GM18870 (cell line): ENCODE results near the gene FAM72B.
"Not testable (repeated sequence)": the region's sequence is repeated elsewhere in the genome, so short reads cannot be mapped to it uniquely, and the experiment has no call there.

ENCODE experiments used
- ATAC-seq: cut with Tn5 transposase; IDR thresholded peaks from one replicate; pipeline ENCODE4 v1.9.1; 2021; ENCODE audit warnings: moderate library complexity; ENCODE audit not compliant: unreplicated experiment

The FAM72B gene

DNA sequence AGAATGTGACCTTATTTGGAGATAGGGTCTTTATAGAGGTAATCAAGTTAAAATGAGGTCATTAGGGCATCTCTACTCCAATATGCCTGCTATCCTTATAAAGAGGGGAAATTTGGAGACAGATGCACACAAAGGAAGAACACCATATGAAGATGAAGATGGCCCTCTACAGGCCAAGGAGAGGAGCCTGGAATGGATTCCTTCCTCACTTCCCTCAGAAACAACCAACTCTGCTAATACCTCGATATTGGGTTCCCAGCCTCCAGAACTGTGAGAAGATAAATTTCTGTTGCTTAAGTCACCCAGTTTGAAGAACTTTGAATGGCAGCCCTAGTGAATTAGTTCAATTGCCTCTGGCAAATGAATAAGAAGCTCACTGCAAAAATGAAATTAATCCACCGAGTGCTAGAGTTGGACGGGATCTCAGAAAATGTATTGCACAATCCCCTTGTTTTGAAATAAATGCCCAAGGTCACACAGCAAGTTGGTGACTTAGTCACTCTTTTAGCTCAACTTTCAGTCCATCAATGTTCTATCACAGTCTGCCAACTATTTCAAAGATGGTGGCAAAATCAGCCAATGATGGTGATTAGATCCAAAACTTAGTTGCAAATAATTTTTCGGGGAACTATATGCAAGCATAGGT, 27.1 kb downstream of the FAM72B start:
- ATAC-seq, result not testable (repeated sequence)

DNA sequence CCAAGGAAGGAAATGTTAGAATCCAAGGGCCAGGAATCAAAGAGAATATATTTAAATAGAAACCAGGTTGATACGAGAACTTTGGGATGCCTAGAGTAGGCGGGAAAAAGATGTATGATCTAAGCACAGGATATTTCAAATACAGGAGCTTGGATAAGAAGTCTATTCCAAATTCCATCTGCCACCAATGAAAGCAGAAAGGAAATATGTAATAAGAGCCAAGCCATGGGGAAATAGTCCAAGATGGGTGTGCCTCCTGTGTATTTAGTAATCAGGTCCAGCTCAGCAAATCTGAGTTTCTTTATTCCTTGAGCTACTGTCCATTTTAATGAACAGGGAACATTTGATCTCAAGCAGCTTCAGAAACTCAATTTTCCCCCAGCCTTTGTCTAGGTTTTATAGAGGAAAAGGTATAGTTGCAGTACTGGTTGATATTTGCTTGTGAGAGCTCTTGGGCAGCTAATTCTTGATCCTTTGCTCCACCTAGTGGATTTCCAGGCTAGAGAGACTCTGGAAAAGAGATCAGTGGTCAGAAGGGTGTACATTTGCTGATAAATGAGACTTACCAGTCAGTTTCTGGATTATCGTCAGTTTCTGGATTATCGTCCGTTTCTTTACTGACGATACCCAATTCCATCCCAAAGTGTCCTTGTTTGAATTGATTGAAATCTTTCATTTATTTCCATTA, 28.3 kb downstream of the FAM72B start:
- not testable (repeated sequence) for ATAC-seq

DNA sequence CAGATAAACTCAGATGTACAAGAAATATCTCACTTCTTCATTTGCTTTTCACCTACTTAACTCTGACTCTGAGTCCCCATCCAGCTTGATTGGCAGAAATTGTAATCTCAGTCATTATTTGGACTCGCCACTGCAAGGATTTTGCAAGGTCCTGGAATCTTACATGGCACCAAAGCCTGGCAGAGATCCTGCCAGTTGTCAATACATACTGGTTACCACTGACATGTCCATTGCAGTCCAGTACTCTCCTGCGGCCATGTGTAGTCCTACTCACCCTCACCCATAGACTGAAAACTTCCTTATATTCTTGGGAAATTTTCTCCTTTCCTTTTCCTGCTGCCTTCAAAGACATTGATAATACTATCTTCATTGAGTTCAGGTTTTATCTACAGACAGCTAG, 29.3 kb downstream of the FAM72B start:
- ATAC-seq, result not testable (repeated sequence)

DNA sequence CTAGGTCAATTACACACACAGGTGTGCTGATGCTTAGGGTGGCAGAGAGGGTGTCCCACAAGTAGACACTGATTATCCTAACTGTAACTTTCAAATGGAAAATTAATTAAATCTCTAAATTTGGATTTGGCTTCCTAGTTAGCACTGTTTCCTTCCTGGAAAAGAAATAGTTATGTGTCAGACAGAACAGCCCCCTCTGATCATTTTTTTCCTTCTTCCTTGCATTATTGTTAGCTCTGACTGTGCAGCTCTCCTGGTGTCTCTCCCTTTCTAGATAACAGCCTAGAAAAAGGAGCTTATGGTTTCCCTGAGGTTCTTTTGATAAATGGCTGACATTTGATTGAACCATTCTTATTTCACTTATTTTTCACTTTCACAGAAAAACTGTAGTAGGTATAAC, 31.4 kb downstream of the FAM72B start:
- not testable (repeated sequence) for ATAC-seq

DNA sequence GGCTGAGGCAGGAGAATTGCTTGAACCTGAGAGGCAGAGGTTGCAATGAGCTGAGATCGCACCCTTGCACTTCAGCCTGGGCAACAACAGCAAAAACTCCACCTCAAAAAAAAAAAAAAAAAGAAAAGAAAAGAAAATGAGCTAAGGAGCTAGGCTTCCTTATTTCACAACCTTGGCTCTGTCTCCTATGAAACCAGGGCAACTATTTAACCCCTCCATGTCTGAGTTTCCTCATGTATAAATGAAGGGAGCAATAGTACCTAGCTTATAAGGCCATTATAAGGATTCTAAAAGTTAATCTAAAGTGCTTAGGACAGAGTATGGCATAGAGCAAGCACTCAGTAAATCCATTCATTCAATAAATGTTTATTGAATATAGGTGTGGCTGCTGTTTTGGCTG, 32.8 kb downstream of the FAM72B start:
- ATAC-seq, result not testable (repeated sequence)

DNA sequence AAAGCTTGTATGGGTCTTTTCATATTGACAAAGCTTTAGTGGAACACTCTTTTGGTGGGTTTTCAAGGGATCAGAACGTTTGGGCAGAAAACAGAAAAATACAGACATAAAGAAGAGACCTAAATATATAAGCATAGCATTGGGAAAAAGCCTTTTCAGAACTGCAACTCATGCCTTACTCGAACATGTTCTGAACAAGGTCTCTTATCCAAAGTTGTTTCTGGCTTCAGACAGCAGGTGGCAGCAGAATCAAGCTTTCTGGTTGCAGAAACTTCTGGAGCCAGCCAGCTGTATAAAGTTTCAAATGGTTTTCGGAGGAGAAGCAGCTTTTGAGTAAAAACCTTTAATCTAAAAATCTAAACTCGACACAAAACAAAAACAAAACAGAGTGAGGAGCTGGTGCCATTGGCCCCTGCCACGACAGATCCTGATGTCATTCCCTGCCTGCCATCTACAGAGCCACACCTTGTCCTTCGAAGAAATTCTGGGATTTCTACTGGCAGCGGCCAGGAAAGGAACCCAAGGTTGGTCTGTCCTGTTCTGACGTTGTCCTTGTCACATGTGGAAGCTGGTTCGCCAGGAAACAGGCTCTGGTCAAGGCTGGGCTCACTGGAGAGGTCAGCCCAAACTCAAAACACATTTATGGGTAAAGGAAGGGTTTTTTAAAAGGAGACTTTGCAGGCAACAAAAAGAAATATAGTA, 35.5 kb downstream of the FAM72B start:
- ATAC-seq, result not testable (repeated sequence)

DNA sequence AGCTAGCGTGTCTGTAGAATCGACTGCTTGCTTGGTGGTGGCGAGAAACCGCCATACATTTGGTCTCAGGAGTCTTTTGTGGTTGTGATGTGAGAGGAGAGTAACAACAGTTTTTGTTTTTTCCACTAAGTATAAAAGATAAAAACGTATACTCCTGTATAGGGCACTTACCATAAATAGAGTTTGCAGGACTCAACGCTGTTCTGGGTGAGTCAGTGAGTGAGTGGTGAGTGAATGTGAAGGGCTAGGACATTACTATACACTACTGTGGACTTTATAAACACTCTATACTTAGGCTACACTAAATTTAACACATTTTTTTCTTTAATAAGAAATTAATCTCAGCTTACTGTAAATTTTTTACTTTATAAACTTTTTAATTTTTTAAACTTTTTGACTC, 43.7 kb downstream of the FAM72B start:
- not testable (repeated sequence) for ATAC-seq

DNA sequence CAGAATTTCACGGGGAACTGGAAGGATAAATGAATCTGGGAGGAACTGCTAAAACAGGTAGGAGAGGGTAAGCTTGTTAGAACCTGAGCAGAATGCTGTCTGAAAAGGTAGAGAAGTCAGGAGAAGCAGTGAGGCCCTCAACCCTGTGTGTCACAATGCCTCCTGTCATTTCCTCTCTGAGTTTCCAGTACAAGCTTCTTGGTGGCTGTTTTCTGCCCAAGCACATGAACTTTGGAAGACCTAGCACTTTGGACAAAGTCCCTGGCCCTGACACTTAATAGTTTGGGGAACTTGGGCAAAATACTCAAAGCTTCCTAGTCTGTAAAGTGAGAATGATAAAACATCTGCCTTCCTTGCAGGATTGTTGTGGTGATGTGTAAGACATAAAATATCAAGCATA, 52.6 kb downstream of the FAM72B start:
- ATAC-seq, result not testable (repeated sequence)

DNA sequence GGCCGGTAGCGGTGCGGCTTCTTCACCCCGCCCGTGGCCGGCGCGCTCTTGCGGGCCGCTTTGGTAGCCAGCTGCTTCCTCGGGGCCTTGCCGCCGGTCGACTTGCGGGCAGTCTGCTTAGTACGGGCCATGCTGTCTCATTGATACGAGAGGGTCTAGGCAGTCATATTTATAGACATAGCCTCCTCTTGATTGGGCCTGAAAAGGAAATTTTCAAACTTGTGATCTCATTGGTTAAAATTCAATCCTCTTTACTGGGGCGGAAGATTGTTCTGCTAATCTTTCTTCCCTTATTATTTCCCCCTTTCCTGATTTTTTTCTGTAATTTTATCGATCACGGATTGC, 65.7 kb downstream of the FAM72B start:
- not testable (repeated sequence) for ATAC-seq
